AG09319 (cell line): ENCODE measurements around the gene SP100.
"Not testable (repeated sequence)": the region's sequence is repeated elsewhere in the genome, so short reads cannot be mapped to it uniquely, and the experiment has no call there.

Source experiments
- DNase-seq: peaks from one replicate; pipeline ENCODE4 v3.0.0-alpha.2; 2010; ENCODE audit warnings: low read depth; ENCODE audit errors: extremely low read depth
- CTCF ChIP-seq: IDR thresholded peaks from 2 replicates; pipeline ENCODE4 v1.5.1; 2011; ENCODE audit warnings: low read depth, mild to moderate bottlenecking, inconsistent platforms, low read length, moderate library complexity

Gene SP100

GRCh38 chr2:230473378-230473777 lies 57.4 kb downstream of the SP100 start:
- DNase-seq, result no peak
- TF ChIP-seq CTCF, result no peak

GRCh38 chr2:230475143-230475542 lies 59.1 kb downstream of the SP100 start:
- DNase-seq, result no peak
- TF ChIP-seq CTCF, result no peak

- TF ChIP-seq CTCF, result no peak
- no peak for DNase-seq
These were observed 69.9 kb downstream of the SP100 start for GRCh38 chr2:230485801-230486341.

- DNase-seq, result not testable (repeated sequence)
These were observed 75.2 kb downstream of the SP100 start for GRCh38 chr2:230491219-230491618.

GRCh38 chr2:230492107-230492506 lies 76.1 kb downstream of the SP100 start:
- no peak for DNase-seq
- no peak for TF ChIP-seq CTCF

GRCh38 chr2:230494980-230495379 lies 79.0 kb downstream of the SP100 start:
- DNase-seq, result no peak
- TF ChIP-seq CTCF, result no peak

- TF ChIP-seq CTCF, result no peak
- DNase-seq, result no peak
These were observed 80.9 kb downstream of the SP100 start for GRCh38 chr2:230496891-230497290.

GRCh38 chr2:230498506-230499107 lies 82.6 kb downstream of the SP100 start:
- peak; percentile 16 for DNase-seq
- TF ChIP-seq CTCF, result no peak
